Right ventricle myocardium superior (tissue), 1 donor: ENCODE results near the gene MDM4. TPM values are rescaled to one million over a fixed set of nuclear protein-coding genes. Genes with fewer than 3 reads are reported as not detected.

Source experiments
- ATAC-seq: fragments of 200-7000 bp; cut with Tn5 transposase; one replicate; pipeline ENCODE4 v1.9.1; 2020; ENCODE audit warnings: mild to moderate bottlenecking; ENCODE audit not compliant: poor library complexity
- DNase-seq: peaks from one replicate; pipeline ENCODE4 v3.0.0-alpha.2; 2020
- intact Hi-C: fragments of 100-400 bp; cut with DNase I; formaldehyde crosslinking; loops from one replicate; pipeline ENCODE4 v1.11.2; 2022
- long read RNA-seq: library from polyadenylated mRNA; unstranded; transcript quantifications from one replicate; pipeline ENCODE4 v2.0.0, GENCODE V29; 2021
- total RNA-seq: library from RNA; stranded (reverse); fragmentation: NEBNext Ultra II Directional; extraction: Animal tissue kit (Norgen Biotek cat#: 25700); gene quantifications from one replicate; pipeline ENCODE4 v1.2.1, GENCODE V29; 2021
- donor health status: DM: no; HTN: yes; CAD: no; lungs with severe emphysema.

MDM4 gene, protein sequence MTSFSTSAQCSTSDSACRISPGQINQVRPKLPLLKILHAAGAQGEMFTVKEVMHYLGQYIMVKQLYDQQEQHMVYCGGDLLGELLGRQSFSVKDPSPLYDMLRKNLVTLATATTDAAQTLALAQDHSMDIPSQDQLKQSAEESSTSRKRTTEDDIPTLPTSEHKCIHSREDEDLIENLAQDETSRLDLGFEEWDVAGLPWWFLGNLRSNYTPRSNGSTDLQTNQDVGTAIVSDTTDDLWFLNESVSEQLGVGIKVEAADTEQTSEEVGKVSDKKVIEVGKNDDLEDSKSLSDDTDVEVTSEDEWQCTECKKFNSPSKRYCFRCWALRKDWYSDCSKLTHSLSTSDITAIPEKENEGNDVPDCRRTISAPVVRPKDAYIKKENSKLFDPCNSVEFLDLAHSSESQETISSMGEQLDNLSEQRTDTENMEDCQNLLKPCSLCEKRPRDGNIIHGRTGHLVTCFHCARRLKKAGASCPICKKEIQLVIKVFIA
- total RNA-seq, result 24.2 TPM
- long read RNA-seq, full-length matches to known transcripts, result 1 of 5 reads
- long read RNA-seq, partial matches to known transcripts, result 0 of 5 reads
- long read RNA-seq, other reads (novel, unspliced or antisense), result 4 of 5 reads

DNA sequence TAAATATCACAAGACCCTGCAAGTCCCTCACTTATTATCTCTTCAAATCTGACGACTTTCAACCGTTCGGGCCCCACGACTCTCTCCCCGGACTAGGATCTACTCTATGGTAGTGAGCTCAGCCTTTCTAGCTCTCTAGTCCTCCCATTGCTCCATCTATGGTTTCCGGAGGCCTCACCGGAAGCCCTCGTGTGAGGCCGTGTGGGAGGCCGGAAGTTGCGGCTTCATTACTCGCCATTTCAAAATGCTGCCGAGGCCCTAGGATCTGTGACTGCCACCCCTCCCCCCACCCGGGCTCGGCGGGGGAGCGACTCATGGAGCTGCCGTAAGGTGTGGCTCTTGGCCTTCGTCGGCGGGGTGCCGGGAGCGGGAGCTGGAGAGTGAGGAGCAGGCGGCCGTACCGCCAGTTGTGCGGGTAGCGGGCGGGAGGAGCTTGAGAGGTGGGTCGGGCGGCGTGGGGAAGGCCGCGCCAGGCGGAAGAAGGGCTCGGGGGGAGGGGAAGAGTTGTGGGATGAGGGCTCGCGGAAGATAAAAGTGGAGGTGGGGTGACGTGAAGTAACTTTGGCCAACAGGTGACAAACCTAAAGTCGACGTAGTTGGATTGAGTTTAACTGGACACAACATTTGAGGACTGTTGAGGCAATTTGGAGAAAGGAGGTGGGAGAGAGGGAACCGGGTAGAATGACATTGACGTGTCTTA, at the start of gene MDM4:
TSS of gene MDM4 (plus strand) at position 227 of the 700 bp plus-strand sequence. CDS start 9,113 bp downstream, outside the sequence.
- intact Hi-C loops, result no loop called here
- peak; percentile 98 for ATAC-seq

DNA sequence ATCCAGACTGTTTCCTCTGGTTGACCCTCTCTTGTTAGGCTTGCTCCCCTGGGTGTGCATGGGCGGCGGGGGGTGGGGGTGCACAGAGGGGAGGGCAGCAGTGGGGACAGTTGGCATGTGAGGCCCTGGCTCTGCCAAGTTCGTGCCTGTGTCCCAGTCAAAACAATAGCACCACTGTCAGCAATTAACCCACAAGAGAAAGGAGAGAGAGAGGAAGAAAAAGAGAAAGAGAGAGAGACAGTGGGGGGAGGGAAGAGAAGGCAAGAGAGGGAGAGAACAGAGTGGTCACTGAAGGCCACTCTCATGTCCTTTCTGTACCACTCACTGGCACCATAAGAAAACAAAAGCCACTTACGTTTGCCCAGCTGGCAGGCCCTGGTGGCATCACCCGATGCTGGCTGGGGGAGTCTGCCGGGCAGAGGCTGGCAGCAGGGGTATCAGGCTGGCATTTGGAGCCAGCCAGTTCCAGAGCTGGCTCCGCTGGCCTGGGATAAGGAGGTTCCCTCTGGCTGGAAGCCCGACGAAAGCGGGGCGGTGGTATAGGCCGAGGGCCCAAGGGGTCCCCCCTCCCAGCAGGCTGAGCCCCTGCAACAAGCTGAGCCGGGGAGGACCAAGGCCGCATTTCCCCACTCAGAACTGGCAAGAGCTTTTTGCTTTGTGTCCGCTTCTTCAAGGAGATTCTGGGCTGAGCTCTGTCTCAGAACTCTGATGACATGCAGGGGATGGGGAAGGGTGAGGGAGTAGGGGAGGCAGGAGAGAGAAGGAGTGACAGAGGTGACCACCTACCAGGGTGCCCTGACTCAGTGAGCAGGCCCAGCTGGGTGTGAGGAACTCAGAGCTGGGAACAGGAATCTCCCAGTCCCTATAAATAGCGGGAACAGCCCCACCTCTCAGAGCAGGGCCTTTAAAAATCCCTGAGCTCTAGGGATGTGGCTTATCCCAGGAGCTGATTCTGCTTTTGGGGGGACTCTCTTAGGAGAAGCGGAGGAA, 49.5 kb upstream of the MDM4 start:
- intact Hi-C loops, result no loop called here
- ATAC-seq, result peak; percentile 75
- peak; percentile 55 for DNase-seq

More for the DNA sequence above, at the start of gene MDM4:
- peak; percentile 94 for DNase-seq

DNA sequence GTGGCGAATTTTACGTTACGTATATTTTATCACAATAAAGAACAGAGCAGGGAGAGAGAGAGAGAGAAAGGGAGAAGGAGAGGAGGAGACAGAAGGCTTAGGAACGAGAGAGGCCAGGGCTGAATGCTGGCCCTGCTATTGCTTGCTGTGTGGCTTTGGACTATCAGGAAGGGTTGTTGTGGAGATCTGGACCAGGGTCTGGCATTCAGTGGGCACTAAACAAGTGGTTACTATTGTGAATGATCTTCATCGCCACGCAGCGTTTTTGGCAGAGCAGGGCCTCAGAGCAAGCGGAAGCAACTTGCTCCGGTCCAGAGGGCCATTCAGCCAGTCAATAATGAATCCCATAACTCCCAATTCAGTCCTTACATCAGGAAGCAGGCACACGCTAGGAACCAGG, 48.0 kb upstream of the MDM4 start:
- ATAC-seq, result no peak
- intact Hi-C loops, result no loop called here
- no peak for DNase-seq

GRCh38 chr1:204468766-204469302, 47.4 kb upstream of the MDM4 start:
- DNase-seq (no peak), ATAC-seq (no peak)
- intact Hi-C loops, result no loop called here

GRCh38 chr1:204469304-204469703, 46.9 kb upstream of the MDM4 start:
- intact Hi-C loops, result no loop called here
- ATAC-seq (no peak), DNase-seq (no peak)

DNA sequence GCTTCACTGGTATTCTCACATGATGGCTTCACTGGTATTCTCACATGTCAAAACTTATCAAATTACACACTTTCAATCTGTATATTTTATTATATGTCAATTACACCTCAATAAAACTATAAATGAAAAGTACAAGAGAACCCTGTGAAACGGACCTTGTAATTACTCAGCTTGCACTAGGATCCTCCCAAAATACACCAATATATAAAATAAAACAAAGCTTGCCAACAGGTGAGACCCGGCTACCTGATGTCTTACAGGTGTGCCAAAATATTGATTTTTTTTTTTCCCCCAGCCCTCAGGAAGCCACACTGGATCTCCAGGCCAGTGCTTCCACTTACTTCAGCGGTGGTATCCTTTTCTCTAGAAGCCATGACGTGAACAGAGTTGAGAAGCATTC, 44.5 kb upstream of the MDM4 start:
- no peak for DNase-seq
- ATAC-seq, result no peak
- intact Hi-C loops, result no loop called here

DNA sequence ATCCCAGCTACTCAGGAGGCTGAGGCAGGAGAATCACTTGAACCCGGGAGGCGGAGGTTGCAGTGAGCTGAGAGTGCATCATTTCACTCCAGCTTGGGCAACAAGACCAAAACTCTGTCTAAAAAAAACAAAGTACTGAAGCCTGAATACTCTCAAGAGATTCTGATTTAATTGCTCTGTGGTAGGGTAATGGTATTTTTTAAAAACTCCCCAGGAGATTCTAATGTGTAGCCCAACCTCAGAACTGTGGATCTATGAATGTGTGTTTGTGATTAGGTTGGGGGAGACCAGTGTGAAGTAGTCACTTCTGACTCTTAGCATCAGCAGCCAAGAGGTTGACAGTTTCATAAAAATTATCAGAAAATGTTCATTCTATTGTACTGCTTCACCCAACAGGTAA, 43.5 kb upstream of the MDM4 start:
- intact Hi-C loops, result no loop called here
- DNase-seq (no peak), ATAC-seq (no peak)

DNA sequence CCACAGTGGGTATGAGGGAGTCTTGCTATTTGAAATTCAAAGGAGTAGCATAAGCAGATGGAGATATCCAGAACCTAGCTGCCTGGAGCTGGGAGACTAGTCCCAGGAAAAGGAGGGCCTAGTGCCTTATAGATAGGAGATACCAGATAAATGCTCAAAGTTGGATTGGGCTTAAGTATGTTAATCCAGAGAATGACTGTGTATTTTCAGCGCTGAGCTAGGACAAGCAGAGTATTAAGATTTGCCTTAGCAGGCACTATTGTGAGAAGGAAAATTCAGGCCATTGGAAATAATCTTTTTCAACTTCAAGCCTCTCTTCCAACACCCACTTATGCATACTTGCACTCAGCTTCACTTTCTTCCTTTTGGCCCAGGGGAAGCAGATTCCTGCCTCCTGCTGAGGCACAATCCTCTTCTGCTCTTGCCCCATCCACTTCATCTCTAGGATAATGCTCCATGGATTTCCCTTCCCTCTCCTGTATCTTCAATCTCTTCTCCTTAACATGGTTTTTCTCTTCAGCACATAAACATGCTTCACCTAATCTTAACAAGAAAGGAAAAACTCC, 42.7 kb upstream of the MDM4 start:
- DNase-seq, result no peak
- intact Hi-C loops, result no loop called here
- no peak for ATAC-seq

DNA sequence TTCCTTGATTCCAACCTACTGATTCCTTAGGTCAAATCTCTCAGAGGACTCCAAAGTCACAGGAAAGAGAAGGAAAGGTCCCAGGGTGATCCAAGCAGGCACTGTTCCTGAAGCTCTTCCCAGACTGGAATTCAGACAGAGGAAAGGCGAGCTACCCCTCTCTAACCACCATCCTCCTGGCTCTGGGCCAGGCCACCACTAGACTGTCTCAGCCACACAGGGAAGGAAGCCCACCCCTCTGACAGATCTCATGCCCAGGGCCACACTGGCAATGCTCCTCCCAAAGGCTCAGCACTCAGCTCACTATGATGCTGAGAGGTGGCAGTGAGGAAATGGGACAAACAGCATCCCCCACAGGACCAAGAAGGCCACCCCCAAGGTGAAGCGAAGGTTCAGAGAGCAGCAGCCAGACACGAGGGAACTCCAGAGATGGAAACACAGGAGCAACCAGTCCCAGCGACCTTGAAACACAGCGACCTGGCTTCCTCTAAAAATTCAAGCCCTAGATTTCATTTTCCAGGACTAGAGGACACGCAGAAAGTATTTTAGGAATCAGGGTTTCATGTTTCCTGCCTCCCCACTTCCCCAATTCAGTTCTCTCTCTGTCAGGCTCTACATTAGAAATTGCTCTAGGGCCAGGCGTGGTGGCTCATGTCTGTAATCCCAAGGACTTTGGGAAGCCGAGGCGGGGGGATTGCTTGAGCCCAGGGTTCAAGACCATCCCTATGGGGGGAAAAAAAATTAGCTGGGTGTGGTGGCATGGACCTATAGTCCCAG, 40.4 kb upstream of the MDM4 start:
- no peak for ATAC-seq
- no peak for DNase-seq
- intact Hi-C loops, result no loop called here

DNA sequence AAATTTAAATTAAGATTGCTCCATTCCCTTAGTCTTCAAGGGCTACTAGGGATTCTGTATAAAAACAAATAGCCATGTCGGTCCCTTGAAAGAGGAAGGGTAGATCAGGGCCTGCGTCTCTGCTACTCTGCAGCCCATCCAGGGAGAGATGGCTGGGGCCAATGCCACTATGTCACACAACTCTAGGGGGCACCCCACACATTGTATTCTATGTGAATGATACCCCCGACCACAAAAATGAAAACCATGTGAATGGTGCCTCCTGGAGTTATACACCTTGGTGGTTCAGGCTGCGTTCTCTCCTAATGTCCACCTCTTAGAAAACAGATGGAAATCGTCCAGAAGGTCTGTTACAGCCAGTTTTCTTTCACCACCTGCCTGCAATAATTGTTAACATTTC, 39.6 kb upstream of the MDM4 start:
- ATAC-seq, result no peak

DNA sequence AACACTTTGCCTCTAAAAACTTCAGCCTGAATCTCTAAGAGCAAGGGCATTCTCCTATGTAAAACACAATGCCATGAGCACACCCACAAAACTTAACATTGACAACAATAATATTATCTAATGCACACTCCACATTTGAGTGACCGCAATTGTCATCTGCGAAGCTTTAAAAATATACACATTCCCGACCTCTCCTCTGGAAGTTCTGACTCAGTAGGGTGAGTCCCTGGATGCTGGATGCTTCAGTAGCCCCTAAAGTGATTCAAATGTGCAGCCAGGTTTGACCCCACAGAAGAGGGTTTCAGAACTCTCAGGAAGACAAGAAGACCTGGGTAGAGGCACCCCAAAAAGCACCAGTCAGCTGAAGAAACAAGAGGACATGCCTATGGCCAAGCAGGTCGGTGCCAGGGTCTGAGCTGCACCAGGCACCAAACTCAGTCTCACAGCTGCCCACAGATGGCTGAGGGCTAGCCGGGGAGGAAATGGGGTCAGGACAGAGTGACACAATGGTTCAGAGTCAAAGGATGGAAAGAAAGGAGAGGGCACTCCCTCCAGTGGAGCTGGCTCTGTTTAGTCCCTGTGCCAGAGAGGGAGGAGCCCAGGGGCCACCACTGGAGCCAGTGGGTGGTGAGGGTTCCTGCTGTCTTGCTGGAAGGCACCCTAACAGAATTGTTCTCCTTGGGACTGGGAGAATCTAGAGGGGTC, 39.0 kb upstream of the MDM4 start:
- intact Hi-C loops, result no loop called here
- DNase-seq (no peak), ATAC-seq (peak; percentile 62)

More for the DNA sequence above, 39.6 kb upstream of the MDM4 start:
- intact Hi-C loops, result no loop called here
- DNase-seq, result no peak

GRCh38 chr1:204478172-204478899, 37.9 kb upstream of the MDM4 start:
- intact Hi-C loops, result no loop called here
- peak; percentile 72 for ATAC-seq
- DNase-seq, result peak; percentile 52

DNA sequence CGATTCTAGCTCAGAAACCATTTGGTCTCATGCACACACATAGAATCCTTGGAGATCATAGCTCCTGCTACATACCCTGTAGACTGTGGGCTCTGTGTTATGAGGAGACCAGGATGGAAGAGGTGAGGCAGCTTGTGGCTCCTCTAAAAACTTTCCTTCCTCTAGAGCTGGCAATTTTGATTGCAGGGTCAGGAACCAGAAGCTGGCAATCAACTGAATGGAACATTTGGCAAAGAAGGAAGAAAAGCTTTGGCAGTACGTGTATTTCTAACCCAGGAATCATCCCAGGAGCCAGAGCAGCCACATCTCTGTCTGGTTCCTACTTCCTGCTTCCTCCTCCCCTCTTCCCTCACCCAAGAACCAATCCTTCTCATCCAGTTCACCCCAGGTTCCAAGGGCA, 37.3 kb upstream of the MDM4 start:
- intact Hi-C loops, result no loop called here

DNA sequence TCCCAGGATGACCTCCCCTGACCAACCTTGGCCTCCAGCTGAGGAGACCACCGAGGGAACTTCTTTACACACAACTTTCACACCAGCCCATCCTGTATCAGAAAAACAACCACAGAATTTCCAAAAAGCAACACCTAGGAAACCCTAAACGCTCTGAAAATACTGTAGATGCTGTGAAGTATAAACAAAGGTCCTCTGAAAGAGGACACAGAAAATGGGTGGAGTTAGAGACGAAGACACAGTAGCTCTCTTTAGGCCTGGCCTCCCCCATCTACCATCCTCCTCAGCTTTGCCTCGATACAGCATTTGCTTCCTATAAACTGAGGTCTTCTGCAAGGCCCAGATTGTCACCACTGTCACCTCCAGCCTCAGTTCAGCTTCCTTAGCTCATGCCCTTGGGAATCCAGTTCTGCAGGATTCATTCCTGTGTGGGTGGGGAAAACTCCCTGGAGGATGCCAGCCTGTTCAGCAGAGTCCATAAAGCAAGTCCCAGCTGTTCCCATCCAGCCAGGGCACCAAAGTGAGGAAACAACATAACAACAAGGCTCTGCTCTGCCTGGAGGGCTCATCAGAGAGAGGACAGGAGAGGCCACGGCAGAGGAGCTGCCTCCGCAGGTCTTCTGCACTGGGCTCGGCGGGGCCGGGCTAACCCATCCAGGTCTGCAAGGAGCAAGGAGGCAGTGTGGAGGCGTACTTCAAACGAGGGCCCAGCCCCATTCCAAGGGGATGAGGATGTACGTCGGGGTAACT, 36.6 kb upstream of the MDM4 start:
- intact Hi-C loops, result no loop called here
- DNase-seq (no peak), ATAC-seq (no peak)

More for the DNA sequence above, 37.3 kb upstream of the MDM4 start:
- ATAC-seq, result no peak
- no peak for DNase-seq

DNA sequence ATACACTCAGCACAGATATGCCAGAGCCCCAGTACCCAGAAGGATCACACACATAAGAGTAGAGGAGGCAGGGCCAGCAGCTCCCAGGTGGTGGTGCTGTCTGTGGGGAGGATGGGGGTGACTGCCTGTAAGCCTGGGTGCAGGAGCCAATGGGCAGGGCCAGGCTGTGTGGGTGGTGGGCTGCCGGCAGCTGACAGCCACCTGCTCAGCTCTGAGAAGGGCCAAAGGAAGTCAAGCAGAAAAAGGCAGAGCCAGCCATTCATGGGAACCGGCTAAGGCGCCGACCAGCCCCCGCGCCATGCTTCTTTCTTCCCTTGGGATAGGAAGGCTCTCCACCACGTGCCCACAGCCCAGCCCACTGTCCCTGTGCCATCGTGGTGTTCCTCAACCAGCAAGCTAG, 35.7 kb upstream of the MDM4 start:
- ATAC-seq (no peak), DNase-seq (no peak)
- intact Hi-C loops, result no loop called here
